GM18511 (cell line): Measurements from ENCODE around the gene TMEM150B.

ENCODE experiments used
- ATAC-seq: cut with Tn5 transposase; IDR thresholded peaks from one replicate; pipeline ENCODE4 v1.9.1; 2021; ENCODE audit warnings: mild to moderate bottlenecking, moderate library complexity; ENCODE audit not compliant: unreplicated experiment

The TMEM150B gene

DNA sequence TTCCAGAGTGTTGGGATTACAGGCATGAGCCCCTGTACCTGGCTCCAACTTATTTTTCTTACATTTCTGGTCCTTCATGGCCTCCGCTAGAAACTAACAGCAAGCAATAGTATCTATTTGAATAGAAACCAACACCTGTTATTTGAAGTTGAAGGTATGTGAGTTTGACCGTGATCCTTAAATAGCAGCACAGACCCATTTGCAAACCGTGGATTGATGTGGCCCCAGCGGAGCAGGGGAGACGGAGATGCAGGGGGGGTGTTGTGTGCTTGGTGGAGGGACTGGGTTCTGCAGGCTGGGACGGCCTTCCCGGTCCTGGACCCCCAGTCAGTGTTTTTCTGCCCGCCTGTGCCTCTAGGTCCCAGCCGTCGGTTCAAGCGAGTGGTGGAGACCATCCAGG is 16.9 kb downstream of the TMEM150B start:
- no peak for ATAC-seq

DNA sequence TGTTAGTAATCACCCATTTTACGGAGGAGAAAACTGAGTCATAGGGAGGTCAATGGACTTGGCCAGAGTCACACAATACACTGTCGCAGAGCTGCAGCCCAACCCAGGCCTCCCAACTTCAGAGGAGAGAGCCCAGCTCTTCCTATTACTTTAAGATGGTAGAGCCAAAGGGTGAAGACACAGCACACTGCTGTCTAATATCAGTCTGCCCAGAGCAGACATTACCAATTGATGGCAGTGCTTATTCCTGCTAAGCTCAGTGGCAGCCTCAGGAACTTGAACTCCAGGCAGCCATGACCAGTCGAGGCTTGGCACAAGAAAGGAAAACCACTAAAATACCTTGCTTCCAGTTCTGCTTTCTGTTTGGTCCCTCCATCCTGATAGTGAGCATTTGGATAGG is 18.4 kb downstream of the TMEM150B start:
- ATAC-seq: no peak

DNA sequence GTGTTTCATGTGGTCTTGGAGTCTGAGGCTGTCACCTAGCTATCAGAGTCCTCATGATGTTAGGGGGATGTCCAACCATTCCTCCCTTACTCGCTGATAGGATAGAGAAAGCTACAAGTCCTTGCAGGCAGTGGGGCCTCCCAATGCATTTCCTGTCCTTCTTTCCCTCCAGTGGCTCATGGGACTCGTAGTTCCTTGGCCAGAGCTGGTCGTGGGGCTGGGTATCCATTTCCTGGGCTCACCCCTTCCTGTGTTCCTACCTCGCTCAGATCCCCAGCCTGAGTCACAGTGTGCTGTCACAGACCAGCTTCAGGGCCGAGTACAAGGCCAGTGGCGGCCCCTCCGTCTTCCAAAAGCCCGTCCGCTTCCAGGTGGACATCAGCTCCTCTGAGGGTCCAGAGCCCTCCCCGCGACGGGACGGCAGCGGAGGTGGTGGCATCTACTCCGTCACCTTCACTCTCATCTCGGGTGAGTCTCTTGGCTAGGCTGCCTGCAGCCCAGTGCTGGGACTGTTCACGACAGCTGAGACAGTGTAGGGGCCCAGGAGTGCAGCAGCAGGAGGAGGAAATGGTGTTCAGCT is 19.1 kb downstream of the TMEM150B start:
- ATAC-seq: no peak

DNA sequence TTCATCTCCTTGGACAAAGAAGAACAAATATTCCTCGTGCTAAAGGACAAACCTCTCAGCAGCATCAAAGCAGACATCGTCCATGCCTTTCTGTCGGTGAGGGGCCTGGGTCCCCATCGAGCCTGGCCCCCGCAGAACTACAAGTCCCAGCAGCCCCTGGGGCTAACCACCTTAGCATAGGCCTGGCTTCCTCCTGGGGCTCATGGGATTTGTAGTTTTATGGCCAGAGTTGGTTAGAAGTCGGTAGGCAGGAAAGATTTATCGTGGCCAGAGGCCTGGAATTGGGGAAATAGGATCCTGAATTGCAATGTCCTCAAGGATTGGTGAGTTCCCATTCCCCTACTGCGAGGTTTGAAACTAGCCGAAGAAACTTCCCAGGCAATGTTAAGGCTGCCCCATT is 19.6 kb downstream of the TMEM150B start:
- no peak for ATAC-seq

DNA sequence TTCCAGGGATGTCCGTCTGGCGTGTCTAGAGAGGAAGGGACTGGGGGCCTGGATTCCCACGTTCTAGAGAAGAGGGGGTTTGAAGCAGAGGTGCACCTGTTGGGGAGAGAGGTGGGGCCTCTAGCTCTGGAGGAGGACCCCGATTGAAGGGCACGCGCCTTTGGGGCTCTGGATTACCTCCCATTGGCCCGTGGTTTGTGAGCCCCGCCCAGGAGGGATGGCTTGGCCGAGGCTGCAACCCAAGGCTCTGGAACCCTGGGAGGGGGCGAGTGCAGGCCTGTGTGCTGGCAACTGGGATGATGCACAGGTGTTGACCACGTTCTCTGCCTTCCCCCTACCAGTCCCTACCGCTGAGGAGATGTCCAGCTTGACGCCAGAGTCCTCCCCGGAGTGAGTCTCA is 20.2 kb downstream of the TMEM150B start:
- no peak for ATAC-seq

DNA sequence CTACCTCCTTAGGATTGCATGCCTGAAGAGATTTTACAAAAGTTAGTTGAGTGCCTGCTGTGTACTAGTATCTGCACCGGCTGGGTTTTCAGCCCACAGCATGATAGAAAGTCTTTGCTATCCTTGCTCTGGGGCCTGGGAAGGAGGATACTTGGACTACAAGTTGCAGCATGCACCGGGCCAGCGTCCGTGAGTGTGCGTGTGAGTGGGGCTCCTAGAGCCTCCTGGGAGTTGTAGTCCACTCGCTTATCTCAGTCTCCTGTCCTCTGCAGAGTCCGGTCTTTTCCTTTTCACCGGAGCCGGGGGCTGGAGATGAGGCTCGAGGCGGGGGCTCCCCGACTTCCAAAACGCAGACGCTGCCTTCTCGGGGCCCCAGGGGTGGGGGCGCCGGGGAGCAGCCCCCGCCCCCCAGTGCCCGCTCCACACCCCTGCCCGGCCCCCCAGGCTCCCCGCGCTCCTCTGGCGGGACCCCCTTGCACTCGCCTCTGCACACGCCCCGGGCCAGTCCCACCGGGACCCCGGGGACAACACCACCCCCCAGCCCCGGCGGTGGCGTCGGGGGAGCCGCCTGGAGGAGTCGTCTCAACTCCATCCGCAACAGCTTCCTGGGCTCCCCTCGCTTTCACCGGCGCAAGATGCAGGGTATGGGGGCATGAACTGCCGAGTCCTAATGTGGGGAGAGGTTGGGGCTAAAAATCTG is 20.7 kb downstream of the TMEM150B start:
- no peak for ATAC-seq

DNA sequence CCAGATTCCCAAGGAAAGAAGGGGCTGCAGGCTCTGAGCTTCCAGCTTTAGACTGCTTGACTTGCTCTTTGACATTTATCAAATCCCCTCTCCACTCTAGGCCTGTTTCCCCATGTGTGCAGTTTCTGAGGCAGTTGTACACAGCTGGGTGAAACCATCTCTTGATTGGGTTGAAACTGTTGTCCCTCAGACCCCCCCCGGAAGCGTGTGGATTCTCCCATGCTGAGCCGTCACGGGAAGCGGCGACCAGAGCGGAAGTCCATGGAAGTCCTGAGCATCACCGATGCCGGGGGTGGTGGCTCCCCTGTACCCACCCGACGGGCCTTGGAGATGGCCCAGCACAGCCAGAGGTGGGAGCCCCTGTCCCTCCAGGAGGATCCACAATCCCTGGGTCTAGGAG is 21.7 kb downstream of the TMEM150B start:
- no peak for ATAC-seq

DNA sequence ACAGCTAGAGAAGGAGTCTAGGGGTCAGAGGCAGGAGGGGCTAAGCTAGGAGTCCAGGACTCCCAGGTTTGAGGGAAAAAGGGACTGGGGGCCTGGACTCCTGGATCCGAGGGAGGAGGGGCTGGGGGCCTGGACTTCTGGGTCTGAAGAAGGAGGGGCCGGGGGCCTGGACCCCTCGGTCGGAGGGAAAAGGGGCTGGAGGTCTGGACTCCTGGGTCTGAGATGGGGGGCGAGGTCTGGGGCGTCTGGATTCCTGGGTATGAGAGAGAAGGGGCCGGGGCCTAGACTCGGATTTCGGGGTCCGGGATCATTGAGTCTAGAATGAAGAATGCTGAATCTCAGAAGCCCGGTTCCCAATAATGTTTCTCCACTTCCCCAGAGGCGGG is 22.8 kb downstream of the TMEM150B start:
- ATAC-seq: no peak

DNA sequence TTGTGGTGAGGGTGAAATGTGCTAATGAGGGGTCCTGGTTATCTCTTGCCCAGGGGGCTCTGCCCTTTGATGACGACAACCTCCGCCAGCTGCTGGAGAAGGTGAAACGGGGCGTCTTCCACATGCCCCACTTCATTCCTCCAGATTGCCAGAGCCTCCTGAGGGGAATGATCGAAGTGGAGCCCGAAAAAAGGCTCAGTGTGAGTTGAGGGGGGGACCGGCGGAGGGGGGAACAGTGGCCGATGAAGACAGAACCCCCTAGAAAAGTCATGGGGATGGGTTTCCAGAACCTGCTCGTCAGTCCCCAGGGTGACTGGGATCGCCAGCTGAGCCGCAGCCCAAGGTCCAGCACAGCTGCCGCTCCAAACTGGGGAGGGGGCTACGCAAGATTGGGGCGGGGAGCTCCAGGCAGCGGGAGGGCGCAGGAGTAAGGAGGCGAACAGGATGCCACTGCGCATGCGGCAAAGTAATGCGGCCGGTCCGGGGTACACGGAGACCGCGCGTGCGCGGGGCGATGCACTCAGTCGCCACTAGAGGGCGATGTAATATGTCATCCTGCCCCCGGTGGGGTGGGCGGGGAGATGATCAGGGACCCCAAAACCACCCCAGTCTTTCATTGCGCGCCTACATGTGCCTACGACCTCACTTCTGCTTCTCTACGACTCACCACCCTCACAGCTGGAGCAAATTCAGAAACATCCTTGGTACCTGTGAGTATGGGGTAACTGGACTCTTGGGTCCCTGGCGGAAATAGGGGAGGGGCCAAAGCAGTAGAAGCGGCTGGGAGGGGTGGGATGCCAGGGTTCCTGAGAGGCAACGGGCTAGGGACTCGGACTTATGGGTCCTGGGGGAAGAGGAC is 23.5 kb downstream of the TMEM150B start:
- peak; percentile 67 for ATAC-seq

DNA sequence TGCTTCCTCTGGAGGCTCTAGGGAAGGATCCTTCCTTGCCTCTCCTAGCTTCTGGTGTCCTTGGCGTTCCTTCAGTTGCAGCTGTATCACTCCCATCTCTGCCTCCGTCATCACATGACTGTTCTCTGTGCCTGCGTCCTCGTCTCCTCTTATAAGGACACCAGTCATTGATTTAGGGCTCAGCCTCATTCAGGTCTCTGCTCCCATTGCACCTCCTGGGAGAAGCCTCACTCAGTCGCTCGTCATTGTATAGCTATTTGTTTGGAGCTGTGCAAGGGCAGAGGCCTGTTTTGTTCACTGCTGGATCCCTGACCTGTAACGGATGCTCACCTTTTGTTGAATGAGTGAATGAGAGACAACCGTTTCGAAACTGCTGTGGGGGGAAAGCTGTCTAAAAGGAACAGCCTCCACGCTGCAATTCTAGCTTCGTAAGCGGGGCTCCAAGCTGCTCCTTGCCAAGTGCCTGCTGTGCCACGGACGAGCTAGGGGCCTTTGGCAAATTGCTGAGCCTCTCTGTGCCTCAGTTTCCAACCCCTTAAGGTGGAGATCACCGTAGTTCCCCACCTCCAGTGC is 24.2 kb downstream of the TMEM150B start:
- no peak for ATAC-seq

DNA sequence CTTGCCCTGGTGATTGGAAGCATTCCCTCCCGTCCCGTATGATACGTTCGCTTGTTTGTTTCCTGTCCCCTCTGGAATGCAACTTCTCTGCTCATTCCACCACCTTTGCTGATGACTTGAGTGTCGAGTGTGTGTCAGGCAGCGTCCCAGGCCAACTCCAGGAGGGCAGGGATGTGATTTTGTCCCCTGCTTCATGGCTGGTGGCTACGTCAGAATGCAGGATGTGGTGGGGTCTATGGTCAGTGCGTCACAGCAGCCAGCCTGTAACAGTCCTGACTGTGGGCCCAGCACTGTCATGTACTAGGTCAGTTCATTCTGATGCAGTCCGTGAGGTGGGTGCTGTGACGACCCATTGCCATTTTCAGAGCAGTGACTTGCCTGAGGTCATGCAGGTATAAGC is 25.1 kb downstream of the TMEM150B start:
- ATAC-seq: no peak

DNA sequence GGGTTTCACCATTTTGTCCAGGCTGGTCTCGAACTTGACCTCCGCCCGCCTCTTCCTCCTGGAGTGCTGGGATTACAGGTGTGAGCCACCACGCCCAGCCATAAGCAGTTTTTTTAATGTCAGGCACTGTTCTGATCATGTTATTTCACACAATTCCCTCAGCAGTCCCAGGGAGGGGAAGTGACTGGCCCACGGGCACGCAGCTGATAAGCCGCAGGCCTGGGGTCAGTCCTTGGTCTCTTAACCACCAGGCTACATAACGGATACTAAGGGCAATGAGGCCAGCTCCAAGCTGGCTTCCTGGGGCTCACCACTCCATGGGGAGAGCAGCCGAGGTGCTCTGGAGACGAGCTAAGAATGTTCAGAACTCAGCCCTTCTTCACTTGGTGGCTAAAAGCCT is 27.9 kb downstream of the TMEM150B start:
- ATAC-seq: no peak

DNA sequence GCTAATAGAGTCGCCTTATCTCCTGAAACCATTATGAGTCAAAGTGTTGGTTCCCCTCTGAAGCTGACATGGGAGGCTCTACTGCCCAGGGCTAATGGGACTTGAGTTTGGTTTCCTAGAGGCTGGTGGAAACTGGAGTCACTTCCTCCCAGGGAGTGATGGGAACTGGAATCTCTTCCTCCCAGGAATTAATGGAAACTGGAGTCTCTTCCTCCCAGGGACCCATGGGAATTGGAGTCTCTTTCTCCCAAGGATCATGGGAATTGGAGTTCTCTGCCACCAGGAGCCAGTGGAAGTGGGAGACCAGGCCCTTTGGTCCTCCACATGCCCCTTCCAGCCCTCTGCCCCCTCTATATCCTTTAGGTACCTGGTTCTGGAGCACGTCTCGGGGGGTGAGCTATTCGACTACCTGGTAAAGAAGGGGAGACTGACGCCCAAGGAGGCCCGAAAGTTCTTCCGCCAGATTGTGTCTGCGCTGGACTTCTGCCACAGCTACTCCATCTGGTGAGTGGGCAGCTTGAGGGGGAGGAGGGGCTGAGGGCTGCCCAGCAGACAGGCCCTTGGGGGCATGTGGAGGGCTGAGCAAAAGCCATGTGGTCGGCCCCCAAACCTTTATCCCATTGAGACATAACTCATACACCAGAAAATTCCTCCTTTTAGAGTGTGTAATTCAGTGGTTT is 35.9 kb downstream of the TMEM150B start:
- ATAC-seq: no peak

DNA sequence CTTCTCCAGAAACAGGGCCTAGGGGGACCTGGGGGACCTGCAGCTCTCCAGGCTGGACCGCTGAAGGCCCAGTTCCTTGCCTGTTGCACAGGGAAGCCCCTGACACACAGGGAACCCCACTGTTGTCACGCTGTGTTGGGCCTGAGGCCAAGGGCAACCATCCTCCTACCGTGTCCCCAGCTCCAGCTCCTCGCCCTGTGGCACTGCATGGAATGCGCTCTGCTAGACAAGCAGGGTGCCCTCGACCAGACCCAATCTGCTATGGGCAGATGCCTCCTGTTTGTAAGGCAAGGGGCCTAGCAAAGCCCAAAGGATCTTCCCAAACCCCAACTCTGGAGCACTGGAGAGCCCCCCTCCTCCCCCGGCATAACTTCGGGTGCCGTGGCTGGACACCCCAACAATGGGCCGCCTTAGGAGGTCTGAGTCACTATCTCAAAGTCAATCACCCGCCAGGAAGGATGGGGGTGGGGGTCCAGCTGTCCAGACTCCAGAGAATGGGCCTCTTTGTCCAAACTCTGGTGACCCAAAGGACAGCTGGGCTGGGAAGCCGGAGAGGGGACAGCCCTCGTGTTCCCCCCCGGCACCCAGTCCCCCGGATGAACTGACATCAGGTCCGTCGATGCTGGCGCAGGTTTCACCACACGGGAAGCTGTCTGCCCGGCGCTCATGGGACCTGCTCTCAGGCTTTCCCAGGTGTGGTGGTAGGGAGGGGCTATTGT is 37.6 kb downstream of the TMEM150B start:
- no peak for ATAC-seq

DNA sequence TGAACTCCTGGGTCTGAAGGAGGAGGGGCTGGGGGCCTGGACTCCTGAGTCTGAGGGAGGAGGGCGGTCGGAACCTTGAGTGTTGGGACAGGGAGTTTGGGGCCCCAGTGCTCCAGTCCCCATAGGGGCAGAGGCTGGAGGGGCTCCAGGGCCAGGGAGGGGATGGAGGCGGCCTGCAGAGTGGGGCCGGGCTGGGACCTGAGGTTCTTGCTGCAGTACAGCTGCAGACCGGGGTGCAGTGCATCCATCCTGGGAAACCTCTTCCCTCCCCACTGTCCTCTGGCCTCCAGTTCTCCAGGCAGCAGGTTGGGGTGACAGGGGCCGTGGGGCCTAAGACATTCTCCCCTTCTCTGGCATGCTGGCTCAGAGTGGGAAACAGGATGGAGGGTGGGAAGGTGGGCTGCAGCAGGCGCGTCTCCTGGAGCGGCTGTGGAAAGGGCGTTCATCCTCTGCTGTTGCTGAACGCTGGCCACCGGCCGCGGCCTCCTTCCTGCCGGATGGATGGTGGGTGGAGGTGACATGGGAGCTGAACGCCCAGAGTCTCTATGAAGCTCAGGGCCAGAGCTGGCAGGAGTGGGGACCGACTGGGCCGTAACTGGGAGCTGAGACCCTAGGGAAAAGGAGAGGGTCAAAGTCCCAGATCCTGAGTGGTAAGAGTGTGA is 39.8 kb downstream of the TMEM150B start:
- ATAC-seq: no peak

DNA sequence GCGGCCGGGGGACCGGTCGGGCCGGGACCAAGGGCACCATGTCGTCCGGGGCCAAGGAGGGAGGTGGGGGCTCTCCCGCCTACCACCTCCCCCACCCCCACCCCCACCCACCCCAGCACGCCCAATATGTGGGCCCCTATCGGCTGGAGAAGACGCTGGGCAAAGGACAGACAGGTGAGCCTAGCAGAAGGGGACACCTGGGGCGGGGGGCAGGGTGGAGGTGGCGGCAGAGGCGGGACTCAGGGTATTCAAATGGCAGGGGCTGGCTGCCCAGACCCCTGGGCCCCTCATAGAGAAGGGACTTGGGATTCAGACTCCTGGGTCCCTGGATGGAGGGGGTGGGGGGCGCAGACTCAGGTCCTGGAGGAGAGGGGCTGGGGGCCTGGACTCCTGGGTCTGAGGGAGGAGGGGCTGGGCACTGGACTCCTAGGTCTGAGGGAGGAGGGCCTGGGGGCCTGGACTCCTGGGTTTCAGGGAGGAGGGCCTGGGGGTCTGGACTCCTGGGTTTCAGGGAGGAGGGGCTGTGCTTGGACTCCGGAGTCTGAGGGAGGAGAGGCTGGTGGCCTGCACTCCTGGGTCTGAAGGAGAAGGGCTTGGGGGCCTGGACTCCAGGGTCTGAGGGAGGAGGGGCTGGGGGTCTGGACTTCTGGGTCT is 40.6 kb downstream of the TMEM150B start:
- no peak for ATAC-seq

DNA sequence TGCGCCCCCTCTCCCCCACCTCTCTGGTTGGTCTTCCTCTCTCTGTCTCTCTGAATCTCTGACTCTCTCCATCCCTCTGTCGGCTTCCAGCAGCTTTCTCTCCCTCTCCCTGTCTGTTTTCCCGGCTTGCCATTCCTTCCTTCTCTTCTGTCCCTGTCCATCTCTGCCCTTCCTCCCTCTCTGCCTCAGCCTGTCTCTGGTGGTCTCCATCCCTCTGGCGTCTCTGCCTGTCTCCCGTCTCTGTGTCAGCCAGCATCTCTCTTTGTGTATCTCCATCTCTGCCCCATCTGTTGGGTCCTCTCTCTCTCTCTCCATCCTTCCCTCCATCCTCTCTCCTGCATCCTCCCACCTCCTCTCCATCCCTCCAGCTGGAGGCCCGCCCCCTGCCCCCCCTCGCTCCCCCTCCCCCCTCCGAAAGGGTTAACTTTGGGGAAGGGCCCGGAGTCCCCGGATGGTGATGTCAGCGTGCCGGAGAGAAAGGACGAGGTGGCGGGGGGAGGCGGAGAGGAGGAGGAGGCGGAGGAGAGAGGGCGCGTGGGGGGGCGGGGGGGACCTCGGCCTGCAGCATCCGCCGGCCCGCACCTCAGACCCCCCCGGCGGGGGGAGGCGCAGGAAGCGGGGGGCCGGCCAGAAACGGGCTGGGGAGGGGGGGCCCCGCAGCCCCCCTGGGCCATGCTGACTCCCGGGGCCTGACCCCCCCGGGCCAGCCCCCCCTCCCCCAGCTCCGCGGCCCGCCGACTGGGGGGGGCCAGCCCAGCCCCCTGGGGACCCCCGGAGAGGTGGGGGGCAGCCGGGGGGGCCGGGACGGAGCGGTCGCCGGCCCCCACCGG is 41.4 kb downstream of the TMEM150B start, which contains the start of gene BRSK1:
Gene BRSK1, plus strand, starts transcription at position 450 of the 830 bp plus-strand sequence. CDS start 446 bp downstream, outside the sequence.
- ATAC-seq: no peak
